Measurements from ENCODE around the gene SULF2. TPM values are rescaled to one million over a fixed set of nuclear protein-coding genes. Genes with fewer than 3 reads are reported as not detected.
A peak's percentile ranks its signal among the peaks of the same experiment; 100 is the strongest.

The SULF2 gene
- total and polyA plus RNA-seq, 9 of the 15 experiments (the other 6 are each of a cell fraction or from before 2014, with no cell fraction given) = 0.33 TPM; not detected in 8

DNA sequence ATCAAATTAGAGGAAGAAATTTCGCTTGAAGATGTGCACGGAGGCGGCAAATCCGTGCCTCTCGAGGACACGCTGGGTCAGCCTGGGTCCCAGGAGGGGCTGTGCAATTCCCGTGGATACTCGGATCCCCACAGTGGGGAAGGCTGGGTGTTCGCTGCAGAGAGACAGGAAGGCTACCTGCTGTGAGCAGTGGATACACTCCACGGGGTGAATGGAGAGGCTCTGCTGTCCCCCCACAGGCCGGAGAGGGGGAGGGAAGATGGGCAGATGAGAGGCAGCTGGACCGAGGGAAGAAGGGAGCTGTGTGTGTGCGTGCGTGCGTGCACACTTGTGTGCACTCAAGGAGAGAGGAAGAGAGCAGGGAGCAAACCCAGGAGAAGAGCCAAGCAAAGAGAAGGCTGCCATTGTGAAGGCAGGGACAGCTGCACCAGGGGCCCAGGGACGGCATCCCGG, 57.3 kb downstream of the SULF2 start:
- Histone ChIP-seq H3K4me3 (no peak overlapping the region), H4K20me1 (replicated peaks; ENCODE audit: control insufficient read depth, insufficient read depth, low read length) (no peaks in the 10 kb centered on the region), H3K4me2 (ENCODE audit: insufficient read depth, low read length) (no peak overlapping the region), H3K79me2 (ENCODE audit: control insufficient read depth, insufficient read depth, low read length) (no peaks in the 10 kb centered on the region), H3K9ac (ENCODE audit: insufficient read depth in 1 of 2, low read depth in 2 of 2, low read length in 2 of 2) (no peak overlapping the region), H3K27me3 (ENCODE audit: control insufficient read depth in 2 of 2, insufficient read depth in 2 of 2, low read length in 2 of 2) (peaks cover 19 to 53% of the 10 kb centered on the region in 2 experiments; a peak in 4 of 5 replicates), H3K4me1 (replicated peaks in 1 of 2; ENCODE audit: control insufficient read depth in 2 of 2, insufficient read depth in 2 of 2, low read length in 2 of 2) (0 out of 5 replicates have a peak, but pooled peaks cover 0 to 6% of the 10 kb centered on the region in 2 experiments), H2AFZ (ENCODE audit: low read depth, low read length) (no peak overlapping the region), H3K9me1 (ENCODE audit: control insufficient read depth, insufficient read depth, low read length) (no peaks in the 10 kb centered on the region), H3K36me3 (ENCODE audit: control insufficient read depth, insufficient read depth, low read length) (no peaks in the 10 kb centered on the region), H3K27ac (ENCODE audit: extremely low read depth, low read depth, low read length) (no peak overlapping the region), H3K9me3 (replicated peaks; ENCODE audit: control insufficient read depth, insufficient read depth, low read depth, low read length) (no peaks in the 10 kb centered on the region; the same call in 1 of the 2 replicates)
- in situ Hi-C loops (cut with MboI) (no loop called here), intact Hi-C loops (cut with micrococcal nuclease) (loop anchor here (5.0 kb wide), 1 partner anchor 51 kb away; no protein-coding TSS in a partner anchor)
- DNase-seq (ENCODE audit: extremely low read depth in 1 of 4, low spot score in 3 of 4) = no peak
- no peak for ATAC-seq
- POLR2A ChIA-PET = no interaction called here
- no peak for FAIRE-seq
- CTCF ChIA-PET (ENCODE audit: low intra/inter-chr PET ratio) = no interaction called here
- no TSS peak for BruUV-seq (replicated peaks)
- no peak for TF ChIP-seq ZNF584 (CRISPR knock-in tag; IDR thresholded peaks at IDR 0.05; ENCODE audit: low read depth)
- TF ChIP-seq, protein P1, sequence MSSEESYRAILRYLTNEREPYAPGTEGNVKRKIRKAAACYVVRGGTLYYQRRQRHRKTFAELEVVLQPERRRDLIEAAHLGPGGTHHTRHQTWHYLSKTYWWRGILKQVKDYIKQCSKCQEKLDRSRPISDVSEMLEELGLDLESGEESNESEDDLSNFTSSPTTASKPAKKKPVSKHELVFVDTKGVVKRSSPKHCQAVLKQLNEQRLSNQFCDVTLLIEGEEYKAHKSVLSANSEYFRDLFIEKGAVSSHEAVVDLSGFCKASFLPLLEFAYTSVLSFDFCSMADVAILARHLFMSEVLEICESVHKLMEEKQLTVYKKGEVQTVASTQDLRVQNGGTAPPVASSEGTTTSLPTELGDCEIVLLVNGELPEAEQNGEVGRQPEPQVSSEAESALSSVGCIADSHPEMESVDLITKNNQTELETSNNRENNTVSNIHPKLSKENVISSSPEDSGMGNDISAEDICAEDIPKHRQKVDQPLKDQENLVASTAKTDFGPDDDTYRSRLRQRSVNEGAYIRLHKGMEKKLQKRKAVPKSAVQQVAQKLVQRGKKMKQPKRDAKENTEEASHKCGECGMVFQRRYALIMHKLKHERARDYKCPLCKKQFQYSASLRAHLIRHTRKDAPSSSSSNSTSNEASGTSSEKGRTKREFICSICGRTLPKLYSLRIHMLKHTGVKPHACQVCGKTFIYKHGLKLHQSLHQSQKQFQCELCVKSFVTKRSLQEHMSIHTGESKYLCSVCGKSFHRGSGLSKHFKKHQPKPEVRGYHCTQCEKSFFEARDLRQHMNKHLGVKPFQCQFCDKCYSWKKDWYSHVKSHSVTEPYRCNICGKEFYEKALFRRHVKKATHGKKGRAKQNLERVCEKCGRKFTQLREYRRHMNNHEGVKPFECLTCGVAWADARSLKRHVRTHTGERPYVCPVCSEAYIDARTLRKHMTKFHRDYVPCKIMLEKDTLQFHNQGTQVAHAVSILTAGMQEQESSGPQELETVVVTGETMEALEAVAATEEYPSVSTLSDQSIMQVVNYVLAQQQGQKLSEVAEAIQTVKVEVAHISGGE (CRISPR knock-in tag; IDR thresholded peaks at IDR 0.05) = peak in 1 of 3 experiments; percentile 38; a peak in 1 of 6 replicates
- 0% methylated on average over 13 of the region's 17 CpGs for WGBS (ENCODE audit: insufficient coverage, low coverage, missing lambda C conversion rate)
